ENCODE results near the gene FAM219B.

The FAM219B gene

DNA sequence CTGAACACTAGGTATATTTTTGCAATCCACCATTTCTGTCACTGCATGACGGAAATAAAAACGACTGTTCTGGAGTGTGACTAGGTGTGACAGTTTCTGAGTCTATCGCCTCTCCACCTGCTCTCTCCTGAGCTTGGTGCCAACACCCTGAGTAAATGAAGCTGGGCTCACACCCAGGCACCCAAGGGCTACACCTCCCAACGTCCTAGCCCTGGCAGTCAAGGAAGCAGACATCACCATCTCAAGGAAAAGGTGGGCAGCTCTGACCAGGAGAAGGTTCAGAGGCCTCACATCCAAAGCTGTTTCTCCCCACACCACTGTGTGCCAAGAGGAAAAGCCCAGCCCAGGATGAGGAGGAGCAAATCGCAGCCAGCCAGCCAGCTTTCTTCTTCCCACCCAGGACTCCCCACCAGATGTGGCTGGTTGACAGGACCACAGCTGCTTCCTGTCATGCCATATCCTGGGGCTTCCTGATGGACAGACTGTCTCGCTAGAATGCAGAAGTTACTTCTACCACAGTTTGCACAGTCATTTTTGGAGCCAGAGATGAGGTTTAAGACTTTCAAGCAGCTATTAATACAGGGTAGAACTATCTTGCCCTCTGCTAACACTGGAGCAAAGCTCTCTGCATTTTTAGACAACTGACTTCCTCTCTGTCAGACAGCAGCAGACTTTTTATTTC lies 36.8 kb downstream of the FAM219B start:
- peak overlapping the region; percentile 55 for H3K4me3 ChIP-seq (replicated peaks; ENCODE audit: low read depth, low read length)

DNA sequence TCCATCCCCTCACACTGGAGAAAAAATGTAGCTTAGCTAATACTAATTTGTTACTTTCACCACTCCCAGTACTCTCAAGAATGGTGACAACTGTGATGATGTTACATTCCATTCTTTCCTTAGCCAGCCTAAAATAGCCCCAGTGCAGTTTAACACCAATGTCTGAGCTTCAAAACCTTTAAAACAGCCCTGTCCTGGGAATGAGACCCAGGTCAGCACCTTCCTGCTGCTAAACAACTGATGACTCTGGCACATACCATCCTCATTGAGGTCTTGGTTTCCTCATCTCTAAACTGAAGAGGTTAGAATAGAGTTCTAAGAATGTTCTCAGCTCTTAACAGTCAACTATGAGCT lies 37.3 kb downstream of the FAM219B start:
- peaks cover 8% of the 10 kb centered on the region for H3K36me3 ChIP-seq (ENCODE audit: control insufficient read depth, insufficient read depth, low read length)
- no peaks in the 10 kb centered on the region for H3K27me3 ChIP-seq (replicated peaks; ENCODE audit: control insufficient read depth, insufficient read depth, low read length)
- TF ChIP-seq, protein P1, sequence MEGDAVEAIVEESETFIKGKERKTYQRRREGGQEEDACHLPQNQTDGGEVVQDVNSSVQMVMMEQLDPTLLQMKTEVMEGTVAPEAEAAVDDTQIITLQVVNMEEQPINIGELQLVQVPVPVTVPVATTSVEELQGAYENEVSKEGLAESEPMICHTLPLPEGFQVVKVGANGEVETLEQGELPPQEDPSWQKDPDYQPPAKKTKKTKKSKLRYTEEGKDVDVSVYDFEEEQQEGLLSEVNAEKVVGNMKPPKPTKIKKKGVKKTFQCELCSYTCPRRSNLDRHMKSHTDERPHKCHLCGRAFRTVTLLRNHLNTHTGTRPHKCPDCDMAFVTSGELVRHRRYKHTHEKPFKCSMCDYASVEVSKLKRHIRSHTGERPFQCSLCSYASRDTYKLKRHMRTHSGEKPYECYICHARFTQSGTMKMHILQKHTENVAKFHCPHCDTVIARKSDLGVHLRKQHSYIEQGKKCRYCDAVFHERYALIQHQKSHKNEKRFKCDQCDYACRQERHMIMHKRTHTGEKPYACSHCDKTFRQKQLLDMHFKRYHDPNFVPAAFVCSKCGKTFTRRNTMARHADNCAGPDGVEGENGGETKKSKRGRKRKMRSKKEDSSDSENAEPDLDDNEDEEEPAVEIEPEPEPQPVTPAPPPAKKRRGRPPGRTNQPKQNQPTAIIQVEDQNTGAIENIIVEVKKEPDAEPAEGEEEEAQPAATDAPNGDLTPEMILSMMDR (IDR thresholded peaks at IDR 0.05; ENCODE audit: insufficient read depth, low read length, poor library complexity, severe bottlenecking), result no peak
- peak overlapping the region; percentile 55 for H3K4me3 ChIP-seq (replicated peaks; ENCODE audit: low read depth, low read length)
- no peak for DNase-seq (ENCODE audit: extremely low read depth, insufficient read length)

More for the DNA sequence above, 36.8 kb downstream of the FAM219B start:
- peak; percentile 86 for DNase-seq (ENCODE audit: extremely low read depth, insufficient read length)
- TF ChIP-seq, protein P1 (IDR thresholded peaks at IDR 0.05; ENCODE audit: insufficient read depth, low read length, poor library complexity, severe bottlenecking), result no peak
- Histone ChIP-seq H3K36me3 (ENCODE audit: control insufficient read depth, insufficient read depth, low read length) (peaks cover 4% of the 10 kb centered on the region), H3K27me3 (replicated peaks; ENCODE audit: control insufficient read depth, insufficient read depth, low read length) (no peaks in the 10 kb centered on the region)

DNA sequence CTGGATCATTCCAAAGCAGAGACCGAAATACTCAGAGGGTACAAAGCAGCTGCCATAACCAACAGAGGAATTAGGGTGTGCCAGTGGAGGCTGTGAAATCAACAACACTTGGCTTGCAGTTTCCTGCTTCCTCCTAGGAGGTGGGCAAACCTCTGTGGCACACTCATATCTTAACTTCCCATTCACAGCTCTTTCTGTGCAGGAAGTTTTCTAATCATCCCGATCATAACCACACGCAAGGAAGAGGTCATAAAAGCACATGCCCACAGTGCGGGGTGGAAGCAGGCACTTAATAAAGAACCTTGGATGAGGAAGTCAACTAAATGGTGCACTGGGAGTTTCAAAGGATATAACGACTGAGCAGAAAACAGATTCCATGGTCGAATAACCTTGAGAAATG lies 38.6 kb downstream of the FAM219B start:
- peaks cover 9% of the 10 kb centered on the region for H3K36me3 ChIP-seq (ENCODE audit: control insufficient read depth, insufficient read depth, low read length)
- DNase-seq (ENCODE audit: extremely low read depth, insufficient read length), result no peak
- no peak overlapping the region for H3K4me3 ChIP-seq (replicated peaks; ENCODE audit: low read depth, low read length)
- H3K27me3 ChIP-seq (replicated peaks; ENCODE audit: control insufficient read depth, insufficient read depth, low read length), result no peaks in the 10 kb centered on the region
- TF ChIP-seq, protein P1 (IDR thresholded peaks at IDR 0.05; ENCODE audit: insufficient read depth, low read length, poor library complexity, severe bottlenecking), result no peak

DNA sequence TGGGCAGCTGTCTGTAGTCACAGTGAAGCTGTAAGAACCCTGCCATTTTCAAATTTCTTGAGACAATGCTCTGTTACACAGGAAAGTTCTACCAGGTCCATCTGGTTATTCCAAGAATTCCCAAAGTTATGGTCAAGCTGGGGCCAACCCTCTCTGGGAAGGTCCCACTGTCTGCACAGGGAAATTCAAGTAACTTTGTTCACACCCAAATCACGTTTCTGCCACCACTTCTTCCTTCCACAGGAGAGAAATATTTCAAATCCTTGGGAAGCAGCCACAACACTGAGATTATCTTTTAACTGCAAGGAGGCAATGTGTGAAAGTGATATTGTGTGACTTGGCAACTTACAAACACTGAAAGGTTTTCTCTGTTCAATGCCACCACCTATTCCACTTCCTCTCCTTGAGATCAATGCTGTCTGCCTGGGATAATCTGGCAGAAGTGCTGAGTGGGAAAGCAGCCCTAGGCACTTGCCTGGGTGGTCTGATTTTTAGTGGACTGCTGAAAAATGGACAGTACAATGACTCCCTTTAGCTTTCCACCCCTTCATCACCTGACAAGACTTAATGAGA lies 39.1 kb downstream of the FAM219B start:
- TF ChIP-seq, protein P1 (IDR thresholded peaks at IDR 0.05; ENCODE audit: insufficient read depth, low read length, poor library complexity, severe bottlenecking), result no peak
- no peak for DNase-seq (ENCODE audit: extremely low read depth, insufficient read length)

DNA sequence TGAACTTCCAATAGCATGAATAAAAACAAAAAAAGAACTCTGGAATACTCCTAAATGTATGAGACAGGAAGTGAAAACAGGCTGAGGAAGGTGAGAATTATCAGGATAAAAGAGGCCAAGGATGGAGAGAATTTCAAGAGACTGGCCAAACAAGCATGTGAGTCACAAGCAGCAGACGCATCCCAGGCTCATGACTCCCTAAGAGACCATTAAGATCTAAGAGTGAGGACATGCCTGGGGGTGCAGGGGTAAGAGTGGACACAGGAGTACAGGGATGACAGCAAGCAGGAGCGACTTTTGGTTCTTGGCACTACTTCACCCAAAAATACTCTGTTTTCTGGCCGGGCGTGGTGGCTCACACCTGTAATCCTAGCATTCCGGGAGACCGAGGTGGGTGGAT lies 40.6 kb downstream of the FAM219B start:
- no peak for DNase-seq (ENCODE audit: extremely low read depth, insufficient read length)
- Histone ChIP-seq H3K4me3 (replicated peaks; ENCODE audit: low read depth, low read length) (no peak overlapping the region), H3K36me3 (ENCODE audit: control insufficient read depth, insufficient read depth, low read length) (peaks cover 9% of the 10 kb centered on the region), H3K27me3 (replicated peaks; ENCODE audit: control insufficient read depth, insufficient read depth, low read length) (no peaks in the 10 kb centered on the region)
- TF ChIP-seq, protein P1 (IDR thresholded peaks at IDR 0.05; ENCODE audit: insufficient read depth, low read length, poor library complexity, severe bottlenecking), result no peak

More for the DNA sequence above, 39.1 kb downstream of the FAM219B start:
- Histone ChIP-seq H3K36me3 (ENCODE audit: control insufficient read depth, insufficient read depth, low read length) (peaks cover 9% of the 10 kb centered on the region), H3K27me3 (replicated peaks; ENCODE audit: control insufficient read depth, insufficient read depth, low read length) (no peaks in the 10 kb centered on the region), H3K4me3 (replicated peaks; ENCODE audit: low read depth, low read length) (no peak overlapping the region)

All from GM06990 (cell line).